Measurements from ENCODE around the gene TBX19.

Gene TBX19

GRCh38 chr1:168236836-168237611 is 43.7 kb upstream of the TBX19 start:
- H3K4me2 ChIP-seq, result no peak overlapping the region
- H2AFZ ChIP-seq (ENCODE audit: low read depth), result no peak overlapping the region
- H3K36me3 ChIP-seq (ENCODE audit: insufficient read depth), result no peaks in the 10 kb centered on the region
- peaks cover 25% of the 10 kb centered on the region for H3K4me1 ChIP-seq (ENCODE audit: low read depth, poor library complexity, severe bottlenecking)
- H3K4me3 ChIP-seq (IDR thresholded peaks at IDR 0.05; ENCODE audit: insufficient read depth, low read depth, low read length), result no peak overlapping the region
- H4K20me1 ChIP-seq (ENCODE audit: insufficient read depth), result no peaks in the 10 kb centered on the region
- no peaks in the 10 kb centered on the region for H3K79me2 ChIP-seq (ENCODE audit: insufficient read depth, low read depth)
- no peak overlapping the region for H3K9ac ChIP-seq
- no peak for TF ChIP-seq CTCF (conservative IDR thresholded peaks at IDR 0.05; ENCODE audit: low read depth, low read length)
- no peaks in the 10 kb centered on the region for H3K27me3 ChIP-seq (ENCODE audit: insufficient read depth, low read depth)
- no peak overlapping the region for H3K27ac ChIP-seq

GRCh38 chr1:168243198-168243597 is 37.5 kb upstream of the TBX19 start:
- H3K36me3 ChIP-seq (ENCODE audit: insufficient read depth), result no peaks in the 10 kb centered on the region; the same call in 1 of the 2 replicates
- TF ChIP-seq CTCF (conservative IDR thresholded peaks at IDR 0.05; ENCODE audit: low read depth, low read length), result no peak
- no peak overlapping the region for H3K9ac ChIP-seq
- H4K20me1 ChIP-seq (ENCODE audit: insufficient read depth), result no peaks in the 10 kb centered on the region
- no peaks in the 10 kb centered on the region for H3K4me1 ChIP-seq (ENCODE audit: low read depth, poor library complexity, severe bottlenecking)
- H3K27me3 ChIP-seq (ENCODE audit: insufficient read depth, low read depth), result no peaks in the 10 kb centered on the region
- no peak overlapping the region for H3K4me2 ChIP-seq
- H2AFZ ChIP-seq (ENCODE audit: low read depth), result no peak overlapping the region
- no peak overlapping the region for H3K27ac ChIP-seq
- H3K4me3 ChIP-seq (IDR thresholded peaks at IDR 0.05; ENCODE audit: insufficient read depth, low read depth, low read length), result no peak overlapping the region
- no peaks in the 10 kb centered on the region; the same call in 1 of the 2 replicates for H3K79me2 ChIP-seq (ENCODE audit: insufficient read depth, low read depth)

GRCh38 chr1:168243636-168244212 is 37.0 kb upstream of the TBX19 start:
- no peaks in the 10 kb centered on the region for H3K27me3 ChIP-seq (ENCODE audit: insufficient read depth, low read depth)
- H4K20me1 ChIP-seq (ENCODE audit: insufficient read depth), result no peaks in the 10 kb centered on the region
- no peak overlapping the region for H3K9ac ChIP-seq
- no peak for TF ChIP-seq CTCF (conservative IDR thresholded peaks at IDR 0.05; ENCODE audit: low read depth, low read length)
- H3K4me1 ChIP-seq (ENCODE audit: low read depth, poor library complexity, severe bottlenecking), result no peaks in the 10 kb centered on the region
- H3K27ac ChIP-seq, result no peak overlapping the region
- H3K4me2 ChIP-seq, result no peak overlapping the region
- H3K79me2 ChIP-seq (ENCODE audit: insufficient read depth, low read depth), result no peaks in the 10 kb centered on the region; the same call in 1 of the 2 replicates
- H3K4me3 ChIP-seq (IDR thresholded peaks at IDR 0.05; ENCODE audit: insufficient read depth, low read depth, low read length), result no peak overlapping the region
- no peaks in the 10 kb centered on the region; the same call in 1 of the 2 replicates for H3K36me3 ChIP-seq (ENCODE audit: insufficient read depth)
- H2AFZ ChIP-seq (ENCODE audit: low read depth), result no peak overlapping the region

- H2AFZ ChIP-seq (ENCODE audit: low read depth), result no peak overlapping the region
- no peak overlapping the region for H3K27ac ChIP-seq
- no peaks in the 10 kb centered on the region; the same call in 1 of the 2 replicates for H3K36me3 ChIP-seq (ENCODE audit: insufficient read depth)
- H3K9ac ChIP-seq, result no peak overlapping the region
- no peak overlapping the region for H3K4me3 ChIP-seq (IDR thresholded peaks at IDR 0.05; ENCODE audit: insufficient read depth, low read depth, low read length)
- no peak overlapping the region for H3K4me2 ChIP-seq
- H3K27me3 ChIP-seq (ENCODE audit: insufficient read depth, low read depth), result no peaks in the 10 kb centered on the region
- no peak for TF ChIP-seq CTCF (conservative IDR thresholded peaks at IDR 0.05; ENCODE audit: low read depth, low read length)
- no peaks in the 10 kb centered on the region for H3K4me1 ChIP-seq (ENCODE audit: low read depth, poor library complexity, severe bottlenecking)
- peaks cover 6% of the 10 kb centered on the region; the same call in 1 of the 2 replicates for H3K79me2 ChIP-seq (ENCODE audit: insufficient read depth, low read depth)
- no peaks in the 10 kb centered on the region for H4K20me1 ChIP-seq (ENCODE audit: insufficient read depth)
These were observed 35.6 kb upstream of the TBX19 start for GRCh38 chr1:168245042-168245441.

Measured in KMS-11 (cell line).